Embryonic facial prominence (tissue), 1 donor: ENCODE data around the gene HVCN1.
"Not testable (repeated sequence)": the region's sequence is repeated elsewhere in the genome, so short reads cannot be mapped to it uniquely, and the experiment has no call there.

Experiments used
- DNase-seq: peaks from one replicate; pipeline ENCODE4 v3.0.0-alpha.2; 2016; ENCODE audit errors: extremely low spot score

HVCN1 gene

DNA sequence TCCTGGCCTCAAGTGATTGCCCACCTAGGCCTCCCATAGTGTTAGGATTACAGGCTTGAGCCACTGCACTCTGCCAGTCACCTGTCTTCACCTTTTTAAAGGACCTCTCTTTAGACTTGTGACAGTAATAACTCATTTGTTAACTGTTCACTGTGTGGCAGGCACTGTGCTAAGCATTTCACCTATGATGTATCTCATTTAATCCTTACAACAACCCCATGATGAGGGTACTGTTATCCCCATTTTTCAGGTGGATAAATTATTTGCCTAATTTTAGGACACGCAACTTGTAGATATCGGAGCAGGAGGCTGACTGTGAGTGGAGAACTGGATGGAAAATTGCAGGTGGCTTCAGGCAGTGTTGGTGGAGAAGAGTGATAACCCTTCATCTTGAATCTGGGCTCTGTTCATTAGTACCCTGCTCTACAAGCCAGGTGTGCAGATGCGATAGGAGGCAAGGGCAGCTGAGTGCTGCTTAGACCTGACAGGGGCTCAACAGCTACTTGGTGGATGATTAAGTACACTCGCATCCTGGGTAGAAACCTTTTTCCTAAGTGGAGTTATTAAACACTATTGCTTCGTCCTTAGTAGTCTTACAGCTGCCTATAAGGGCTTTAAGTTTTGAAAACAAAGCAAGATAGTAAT is 72.3 kb downstream of the HVCN1 start:
- DNase-seq, result no peak

DNA sequence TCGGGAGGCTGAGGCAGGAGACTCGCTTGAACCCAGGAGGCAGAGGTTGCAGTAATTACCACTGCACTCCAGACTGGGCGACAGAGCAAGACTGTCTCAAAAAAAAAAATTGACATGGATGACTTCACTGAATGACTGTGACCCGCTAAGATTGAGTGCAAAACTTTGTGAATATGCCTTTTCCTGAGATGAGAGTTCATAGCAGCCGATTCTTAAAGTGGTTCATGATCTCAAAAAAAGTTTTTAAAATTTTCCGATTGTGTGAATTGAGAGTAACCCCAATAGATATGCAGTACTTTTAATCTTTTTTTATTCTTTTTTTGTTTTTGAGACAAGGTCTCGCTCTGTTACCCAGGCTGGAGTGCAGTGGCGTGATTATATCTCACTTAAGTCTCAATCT is 73.7 kb downstream of the HVCN1 start:
- no peak for DNase-seq

DNA sequence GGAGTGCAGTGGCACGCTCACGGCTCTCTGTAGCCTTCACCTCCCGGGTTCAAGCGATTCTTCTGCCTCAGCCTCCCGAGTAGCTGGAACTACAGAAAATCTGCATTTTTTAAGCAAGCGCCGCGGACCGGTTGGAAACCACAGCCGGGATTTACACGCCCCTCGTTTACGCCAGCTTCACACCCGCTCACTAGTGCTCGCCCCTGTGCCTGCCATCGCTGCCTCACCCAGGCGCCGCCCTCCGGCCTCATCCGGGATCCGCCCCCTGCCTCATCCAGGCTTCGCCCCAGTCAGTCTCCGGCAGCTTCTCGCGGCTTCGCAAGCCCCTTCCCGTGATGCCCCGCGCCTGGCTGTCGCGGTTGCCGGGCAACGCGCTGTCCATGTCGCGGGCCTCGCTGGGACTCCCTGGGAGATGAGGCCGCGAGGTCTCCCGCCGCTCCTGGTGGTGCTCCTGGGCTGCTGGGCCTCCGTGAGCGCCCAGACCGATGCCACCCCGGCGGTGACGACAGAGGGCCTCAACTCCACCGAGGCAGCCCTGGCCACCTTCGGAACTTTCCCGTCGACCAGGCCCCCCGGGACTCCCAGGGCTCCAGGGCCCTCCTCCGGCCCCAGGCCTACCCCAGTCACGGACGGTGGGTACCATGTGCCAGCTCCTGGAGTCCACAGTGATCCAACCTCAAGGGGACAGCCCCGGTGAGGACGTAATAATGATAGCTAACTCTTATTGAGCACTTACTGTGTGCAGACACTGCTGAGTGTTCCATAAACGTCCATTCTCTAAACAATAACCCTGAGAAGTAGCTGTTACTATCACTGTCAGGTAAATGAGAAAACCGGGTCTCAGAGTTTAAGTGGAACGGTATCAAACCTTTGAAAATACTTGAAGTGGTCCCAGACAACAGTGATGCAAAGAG is 74.9 kb downstream of the HVCN1 start, which contains the start of gene TCTN1:
Gene TCTN1, plus strand, starts transcription at position 359 of the 914 bp plus-strand sequence. Its CDS starts 54 bp downstream, at position 413.
- DNase-seq, result peak; percentile 92

DNA sequence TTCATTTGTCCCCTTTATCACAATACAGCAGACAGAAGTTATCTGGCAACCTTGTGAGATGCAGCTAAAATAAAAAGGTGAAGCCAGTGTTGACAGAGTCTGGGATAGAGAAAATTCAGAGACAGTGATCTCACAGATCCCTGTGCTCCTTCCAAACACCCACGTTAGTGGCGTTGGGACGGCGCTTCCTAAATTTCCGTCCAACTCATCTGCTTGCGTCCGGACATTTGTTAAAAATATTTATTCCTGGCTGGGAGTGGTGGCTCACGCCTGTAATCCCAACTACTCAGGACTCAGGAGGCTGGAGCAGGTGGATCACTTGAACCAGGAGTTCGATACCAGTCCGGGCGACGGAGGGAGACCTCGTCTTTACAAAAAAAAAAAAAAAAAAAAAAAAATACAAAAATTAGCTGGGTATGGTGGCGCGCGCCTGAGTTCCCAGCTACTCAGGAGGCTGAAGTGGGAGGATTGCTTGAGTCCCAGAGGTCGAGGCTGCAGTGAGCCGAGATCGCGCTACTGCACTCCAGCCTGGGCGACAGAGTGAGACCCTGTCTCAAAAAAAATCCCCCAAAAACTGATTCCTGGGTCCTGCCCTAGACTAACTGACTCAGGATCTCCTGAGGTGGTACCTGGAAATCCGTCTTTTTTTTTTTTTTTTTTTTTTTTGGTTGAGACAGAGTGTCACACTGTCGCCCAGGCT is 75.7 kb downstream of the HVCN1 start:
- no peak for DNase-seq

DNA sequence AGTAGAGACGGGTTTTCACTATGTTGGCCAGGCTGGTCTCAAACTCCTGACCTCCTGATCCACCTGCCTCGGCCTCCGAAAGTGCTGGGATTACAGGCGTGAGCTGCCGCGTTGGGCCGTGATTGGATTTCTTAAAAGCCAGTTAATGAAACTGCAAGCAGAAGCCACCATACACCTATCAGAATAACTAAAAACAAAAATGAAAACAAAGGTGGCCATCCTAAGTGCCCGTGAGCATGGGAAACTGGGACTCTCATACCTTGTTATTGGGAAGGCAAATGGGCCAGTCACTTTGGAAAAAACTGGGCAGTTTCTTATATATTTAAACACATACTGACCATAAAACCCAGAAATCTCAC is 82.7 kb downstream of the HVCN1 start:
- DNase-seq, result no peak

DNA sequence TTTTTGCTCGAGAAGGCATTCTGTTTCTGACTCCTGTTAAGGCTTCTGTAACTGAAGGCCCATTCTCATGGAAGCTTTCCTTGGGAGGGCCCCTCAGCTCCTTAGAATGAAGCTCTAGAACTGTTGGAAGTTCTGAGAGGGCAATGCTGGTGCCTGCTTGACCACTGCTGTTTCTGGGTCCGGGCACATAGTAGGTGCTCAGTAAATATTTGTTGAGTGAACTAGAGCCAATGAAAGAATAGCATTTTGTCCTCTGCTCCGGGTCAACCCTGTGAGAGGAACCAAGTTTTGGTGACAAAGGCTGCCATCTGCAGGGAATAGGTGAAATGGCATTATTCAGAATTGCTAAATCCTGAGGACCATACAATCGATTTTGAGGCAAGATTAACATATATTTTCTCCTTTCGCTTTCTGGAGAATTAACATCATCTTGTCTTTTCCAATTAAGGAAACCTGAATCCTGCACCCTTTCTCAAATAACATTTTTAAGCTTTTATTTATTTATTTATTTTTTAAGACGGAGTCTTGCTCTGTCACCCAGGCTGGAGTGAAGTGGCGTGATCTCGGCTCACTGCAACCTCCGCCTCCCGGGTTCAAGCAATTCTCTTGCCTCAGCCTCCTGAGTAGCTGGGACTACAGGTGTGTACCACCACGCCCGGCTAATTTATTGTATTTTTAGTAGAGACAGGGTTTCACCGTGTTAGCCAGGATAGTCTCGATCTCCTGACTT is 86.7 kb downstream of the HVCN1 start:
- not testable (repeated sequence) for DNase-seq

DNA sequence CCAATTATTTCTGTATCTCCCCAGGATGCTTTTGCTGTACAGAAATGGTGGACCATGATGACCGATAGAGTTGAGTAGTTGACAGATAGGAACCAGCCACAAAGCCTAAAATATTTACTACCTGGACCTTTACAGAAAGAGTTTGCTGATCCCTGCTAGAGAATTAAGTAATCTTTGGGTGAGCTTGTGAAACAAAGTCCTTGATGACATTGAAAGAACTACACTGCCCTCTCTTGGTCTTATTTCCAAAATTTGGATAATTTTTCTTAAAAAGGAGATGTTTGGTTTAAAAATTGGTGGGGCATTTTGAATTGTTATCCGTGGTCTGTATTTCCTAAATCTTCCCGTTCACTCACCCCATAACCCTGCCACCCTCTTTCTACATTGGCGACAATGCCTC is 88.7 kb downstream of the HVCN1 start:
- DNase-seq, result no peak

DNA sequence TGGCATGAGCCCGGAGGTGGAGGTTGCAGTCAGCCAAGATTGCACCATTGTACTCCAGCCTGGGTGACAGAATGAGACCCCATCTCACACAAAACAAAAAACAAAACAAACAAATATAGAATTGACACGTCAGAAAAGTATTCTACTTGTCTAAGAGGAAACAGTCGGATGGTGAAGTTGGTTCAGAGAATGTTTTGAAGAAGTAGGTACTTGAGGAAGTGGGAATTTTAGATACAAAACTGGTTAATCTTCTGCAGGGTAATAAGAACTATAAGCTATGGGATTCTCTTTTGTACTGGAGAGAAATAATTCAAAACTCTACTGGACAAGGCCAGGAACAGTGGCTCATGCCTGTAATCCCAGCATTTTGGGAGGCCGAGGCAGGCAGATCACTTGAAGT is 89.6 kb downstream of the HVCN1 start:
- DNase-seq, result no peak
